Hippocampal formation (tissue), 2 donors: ENCODE results near the gene TAF13.
"Not testable (repeated sequence)": the region's sequence is repeated elsewhere in the genome, so short reads cannot be mapped to it uniquely, and the experiment has no call there.

Experiments
- DNase-seq, 2 donors: peaks; one replicate each; lab custom pipeline; 2025; lab: John Stamatoyannopoulos, UW

TAF13 gene

DNA sequence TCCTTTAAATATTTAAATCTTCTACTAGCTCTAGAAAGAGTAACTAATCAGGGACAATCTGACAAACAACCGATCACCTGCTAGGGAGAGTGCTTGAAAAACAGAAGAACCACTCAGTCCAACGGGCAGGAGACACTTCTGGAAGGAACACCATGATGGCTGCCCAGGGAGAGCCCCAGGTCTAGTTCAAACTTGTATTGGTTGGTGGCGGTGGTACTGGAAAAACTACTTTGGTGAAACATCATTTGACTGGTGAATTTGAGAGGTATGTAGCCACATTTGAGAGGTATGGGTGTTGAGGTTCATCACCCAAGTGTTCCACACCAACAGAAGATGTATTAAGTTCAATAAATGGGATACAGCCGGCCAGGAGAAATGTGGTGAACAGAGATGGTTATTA is 29.1 kb downstream of the TAF13 start:
- no peak for DNase-seq

- no peak for DNase-seq
These were observed 30.2 kb downstream of the TAF13 start for GRCh38 chr1:109045595-109045994.

- DNase-seq, result peak; percentile 89 to 93
These were observed 34.0 kb downstream of the TAF13 start, which contains the start of gene WDR47 for GRCh38 chr1:109041621-109042468. WDR47 (minus strand) TSS chr1:109042102; CDS start chr1:109023512, 18,590 bp downstream.

- DNase-seq, result peak in 1 of 2 donors; percentile 37
These were observed 34.7 kb downstream of the TAF13 start for GRCh38 chr1:109040989-109041620.

DNA sequence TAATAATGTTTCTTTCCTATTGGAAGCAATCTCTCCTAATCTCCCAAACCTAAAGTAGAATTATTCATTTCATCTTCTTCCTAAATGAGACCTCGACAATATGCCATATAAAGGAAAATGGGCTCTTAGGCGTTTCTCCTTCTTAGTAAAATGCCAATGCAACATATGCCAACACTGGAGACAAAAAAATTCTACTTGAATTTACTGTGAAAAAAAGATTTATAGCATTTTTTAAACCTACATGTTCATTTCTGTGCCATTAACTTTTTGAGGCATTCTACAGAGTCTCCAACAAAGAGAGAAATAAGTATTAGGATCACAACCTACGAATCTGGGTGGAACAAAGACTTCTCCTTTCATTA is 35.2 kb downstream of the TAF13 start:
- peak in 1 of 2 donors; percentile 29 for DNase-seq

DNA sequence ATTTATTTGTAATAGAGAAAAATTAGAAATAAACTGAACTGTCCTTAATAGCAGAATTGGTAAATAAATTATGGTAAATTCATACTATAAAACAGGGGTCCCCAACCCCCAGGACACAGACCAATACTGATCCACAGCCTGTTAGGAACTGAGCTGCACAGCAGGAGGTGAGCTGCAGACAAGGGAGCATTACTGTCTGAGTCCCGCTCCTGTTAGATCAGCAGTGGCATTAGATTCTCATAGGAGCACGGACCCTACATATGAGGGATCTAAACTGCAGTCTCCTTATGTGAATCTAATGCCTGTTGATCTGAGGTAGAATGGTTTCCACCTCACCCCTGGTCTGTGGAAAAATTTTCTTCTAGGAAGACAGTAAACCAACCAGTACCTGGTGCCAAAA is 41.4 kb downstream of the TAF13 start:
- DNase-seq, result no peak

DNA sequence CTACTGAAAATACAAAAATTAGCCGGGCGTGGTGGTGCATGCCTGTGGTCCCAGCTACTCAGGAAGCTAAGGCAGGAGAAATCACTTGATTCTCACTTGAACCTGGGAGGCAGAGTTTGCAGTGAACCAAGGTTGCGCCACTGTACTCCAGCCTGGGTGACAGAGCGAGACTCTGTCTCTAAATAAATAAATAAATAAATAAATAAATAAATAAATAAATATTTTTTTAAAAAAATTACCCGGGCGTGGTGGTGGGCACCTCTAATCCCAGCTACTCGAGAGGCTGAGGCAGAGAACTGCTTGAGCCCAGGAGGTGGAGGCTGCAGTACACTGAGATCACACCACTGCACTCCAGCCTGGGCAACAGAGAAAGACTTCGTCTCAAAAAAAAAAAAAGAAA is 46.3 kb downstream of the TAF13 start:
- not testable (repeated sequence) for DNase-seq

DNA sequence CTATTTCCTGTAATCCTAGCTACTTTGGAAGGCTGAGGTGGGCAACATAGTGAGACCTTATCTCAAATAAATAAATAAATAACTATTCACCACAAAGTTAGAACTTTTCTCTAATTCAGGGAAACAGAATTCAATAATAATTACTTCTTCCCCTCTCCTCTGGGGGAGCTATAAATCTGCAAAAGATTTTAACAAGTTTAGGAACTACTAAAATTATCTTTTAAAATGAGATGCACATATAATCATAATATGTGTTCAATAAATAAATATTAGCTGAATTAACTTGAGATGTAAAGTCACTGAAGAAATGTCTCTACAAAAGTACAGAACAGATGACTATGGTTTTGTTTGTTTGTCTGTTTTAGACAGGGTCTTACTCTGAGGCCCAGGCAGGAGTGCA is 48.0 kb downstream of the TAF13 start:
- no peak for DNase-seq

- no peak for DNase-seq
These were observed 50.1 kb downstream of the TAF13 start for GRCh38 chr1:109025694-109026093.

DNA sequence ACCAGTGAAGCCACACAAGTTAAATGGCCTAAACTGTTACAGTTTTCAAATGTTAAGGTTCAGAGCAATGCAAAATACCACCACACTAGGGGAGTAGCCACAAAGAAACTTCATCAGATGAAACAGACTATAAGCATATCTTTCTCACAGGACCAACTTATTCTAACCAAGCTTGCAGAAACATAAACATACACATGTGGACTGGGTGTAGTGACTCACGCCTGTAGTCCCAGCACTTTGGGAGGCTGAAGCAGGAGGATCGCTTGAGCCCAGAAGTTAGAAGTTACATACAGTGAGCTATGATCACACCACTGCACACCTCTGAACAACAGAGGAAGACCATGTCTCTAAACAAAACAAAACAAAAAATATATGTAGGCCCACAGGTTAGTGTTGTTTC is 51.2 kb downstream of the TAF13 start:
- no peak for DNase-seq

DNA sequence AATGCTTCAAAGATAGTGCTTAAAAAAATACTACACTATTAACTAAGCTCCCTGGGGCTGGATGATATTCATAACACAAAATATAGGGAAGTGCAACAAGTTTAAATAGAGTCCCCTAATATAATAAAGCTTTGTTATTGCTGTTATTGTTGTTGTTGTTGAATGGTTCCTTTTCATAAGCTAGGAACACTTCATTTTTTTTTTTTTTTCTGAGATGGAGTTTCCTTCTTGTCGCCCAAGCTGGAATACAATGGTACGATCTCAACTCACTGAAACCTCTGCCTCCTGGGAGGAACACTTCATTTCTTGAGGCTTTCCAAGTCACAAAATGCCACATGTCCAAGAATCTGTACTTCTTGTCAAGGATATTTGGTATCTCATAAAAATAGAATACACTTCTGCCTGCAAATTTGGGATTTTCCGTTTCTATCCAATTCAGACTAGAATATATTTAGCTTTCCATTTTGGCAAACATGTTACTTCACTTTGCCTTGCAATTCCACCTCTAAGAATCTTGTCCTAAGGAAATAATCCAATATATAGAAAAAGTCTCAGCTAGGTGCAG is 55.0 kb downstream of the TAF13 start:
- no peak for DNase-seq

DNA sequence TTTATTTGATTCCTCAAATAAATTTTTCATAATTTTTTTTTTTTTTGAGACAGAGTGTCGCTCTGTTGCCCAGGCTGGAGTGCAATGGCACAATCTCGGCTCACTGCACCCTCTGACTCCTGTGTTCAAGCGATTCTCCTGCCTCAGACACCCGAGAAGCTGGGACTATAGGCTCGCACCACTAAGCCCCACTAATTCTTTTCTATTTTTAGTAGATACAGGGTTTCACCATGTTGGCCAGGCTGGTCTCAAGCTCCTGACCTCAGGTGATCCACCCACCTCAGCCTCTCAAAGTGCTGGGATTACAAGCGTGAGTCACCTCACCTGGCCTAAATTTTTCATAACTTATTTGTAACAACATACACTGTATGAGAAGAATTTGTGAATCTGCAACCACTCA is 58.1 kb downstream of the TAF13 start:
- not testable (repeated sequence) for DNase-seq

DNA sequence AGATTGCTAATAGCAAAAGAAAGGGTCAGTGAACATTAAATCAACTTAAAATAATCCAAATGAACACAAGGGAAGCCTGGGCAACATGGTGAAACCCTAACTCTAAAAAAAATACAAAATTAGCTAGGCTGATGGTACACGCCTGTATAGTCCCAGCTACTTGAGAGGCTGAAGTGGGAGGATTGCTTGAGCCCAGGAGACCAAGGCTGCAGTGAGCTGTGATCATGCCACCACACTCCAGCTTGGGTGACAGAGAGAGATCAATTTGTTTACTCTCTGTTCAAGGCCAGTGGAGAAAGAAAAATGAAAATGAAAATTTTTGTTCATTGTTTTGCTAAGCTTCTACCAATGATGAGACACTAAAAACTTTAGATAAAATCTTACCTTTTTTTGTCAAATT is 58.7 kb downstream of the TAF13 start:
- no peak for DNase-seq
